Muscle of arm (tissue), 12 donors: Measurements from ENCODE around the gene SNX10. TPM values are rescaled to one million over a fixed set of nuclear protein-coding genes. Genes with fewer than 3 reads are reported as not detected.

ENCODE experiments used
- DNase-seq: peaks from one replicate; pipeline ENCODE4 v3.0.0-alpha.2; 2013
- polyA plus RNA-seq, 12 donors: library from polyadenylated mRNA; unstranded; fragments of 120-200 nt; gene quantifications; one replicate each; pipeline ENCODE4 v1.2.1, GENCODE V29; 2013; ENCODE audit not compliant: insufficient read length in 12 of 12

The SNX10 gene
- polyA plus RNA-seq, 12 donors, result 1.6 to 6.9 (median 2.4) TPM; not detected in 1

GRCh38 chr7:26367219-26367711, 75.6 kb downstream of the SNX10 start:
- DNase-seq, result no peak

- no peak for DNase-seq
These were observed 76.9 kb downstream of the SNX10 start for GRCh38 chr7:26368542-26368941.

DNA sequence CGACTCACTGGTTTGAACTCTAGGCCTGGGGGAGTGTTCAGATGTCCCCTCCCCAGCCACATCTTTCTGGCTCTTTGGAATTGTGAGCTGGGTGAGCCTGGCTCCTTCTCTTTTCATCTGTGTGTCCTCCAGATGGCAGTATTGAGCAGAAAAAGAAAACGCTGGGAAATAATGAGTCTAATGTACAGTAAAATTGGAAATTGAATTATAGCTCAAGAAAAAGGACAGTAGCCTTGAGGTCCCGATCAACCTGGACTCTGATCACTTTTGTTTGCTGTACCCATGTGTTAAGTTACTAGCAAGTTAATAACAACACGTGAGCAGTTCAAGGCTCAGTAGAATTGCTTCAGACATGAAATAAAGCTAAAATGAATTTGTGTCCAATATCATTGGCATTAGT, 77.9 kb downstream of the SNX10 start:
- DNase-seq, result peak; percentile 81

DNA sequence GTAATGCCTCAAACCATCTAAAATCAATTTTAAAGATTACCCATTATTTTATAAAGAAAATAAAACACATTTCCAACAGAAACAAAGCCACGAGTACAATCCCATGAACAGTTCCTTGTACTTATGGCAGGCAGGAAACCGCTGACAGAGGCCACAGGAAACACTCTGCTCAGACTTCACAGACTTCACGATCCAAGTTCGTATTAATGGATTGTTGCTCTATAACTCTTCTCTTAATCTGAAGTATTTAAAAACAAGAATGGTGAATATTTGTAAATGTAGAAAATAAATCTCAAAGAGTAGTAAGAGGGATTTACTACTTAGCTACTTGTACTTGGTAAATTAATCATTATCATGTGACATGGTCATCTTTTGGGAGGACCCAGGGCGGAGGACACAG, 78.3 kb downstream of the SNX10 start:
- DNase-seq, result no peak

GRCh38 chr7:26372249-26372648, 80.6 kb downstream of the SNX10 start:
- DNase-seq, result no peak

DNA sequence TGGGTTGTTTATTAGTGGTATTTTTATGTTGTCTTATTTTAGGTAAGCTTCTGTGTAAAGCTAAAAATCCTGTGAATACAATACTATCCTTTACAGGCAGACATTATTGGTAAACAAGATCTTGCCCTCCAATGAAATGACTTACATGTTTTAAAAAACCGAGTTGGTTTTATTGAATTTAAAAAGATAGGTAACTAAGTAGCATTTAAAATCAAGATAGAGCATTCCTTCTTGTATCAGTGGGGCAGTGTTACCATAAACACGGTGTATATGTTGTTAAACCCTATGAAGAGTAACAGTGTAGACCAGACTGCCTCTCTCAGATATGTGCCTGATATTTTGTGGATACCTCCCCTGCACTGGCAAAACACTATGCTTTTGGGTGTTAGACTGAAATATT, 81.0 kb downstream of the SNX10 start:
- no peak for DNase-seq

- no peak for DNase-seq
These were observed 83.1 kb downstream of the SNX10 start for GRCh38 chr7:26374647-26375373.

GRCh38 chr7:26375726-26376174, 84.1 kb downstream of the SNX10 start:
- no peak for DNase-seq

GRCh38 chr7:26376175-26376917, 84.7 kb downstream of the SNX10 start:
- DNase-seq, result no peak

DNA sequence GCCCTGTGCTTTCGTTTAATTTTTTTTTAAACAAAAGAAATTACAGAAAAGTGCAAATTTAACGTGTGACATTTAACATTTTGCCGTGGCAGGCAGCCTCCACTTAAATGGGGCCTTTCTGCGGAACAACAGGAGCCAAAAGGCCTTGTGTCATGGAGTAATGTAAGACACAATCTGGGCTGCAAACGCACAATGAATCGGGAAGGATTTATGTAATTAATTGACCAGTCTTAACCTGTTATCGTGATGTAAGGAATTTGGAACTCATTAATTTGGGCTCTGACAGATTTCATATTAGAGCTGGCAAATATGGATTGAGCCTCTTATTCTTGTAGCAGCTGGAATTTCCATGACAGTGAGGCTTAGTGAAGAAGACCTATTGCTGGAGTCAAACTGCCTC, 86.4 kb downstream of the SNX10 start:
- no peak for DNase-seq

DNA sequence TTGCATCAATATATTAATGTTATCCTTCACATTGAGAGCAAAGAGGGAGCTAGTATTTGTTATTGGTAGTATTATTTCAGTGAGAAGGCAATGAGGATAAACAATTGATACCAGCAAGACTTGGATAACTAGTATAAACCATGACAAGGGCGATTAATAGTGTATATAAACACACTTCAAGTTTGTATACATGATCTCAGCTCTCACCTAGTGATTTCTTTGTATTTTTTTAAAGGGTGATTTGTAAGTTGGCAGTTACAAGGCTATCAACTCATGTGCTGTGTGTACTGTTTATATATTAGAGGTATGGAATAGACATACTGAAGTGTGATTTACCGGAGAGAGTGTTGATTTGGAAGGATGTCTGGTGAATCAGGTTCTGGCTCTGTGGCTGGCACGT, 88.0 kb downstream of the SNX10 start:
- DNase-seq, result no peak

DNA sequence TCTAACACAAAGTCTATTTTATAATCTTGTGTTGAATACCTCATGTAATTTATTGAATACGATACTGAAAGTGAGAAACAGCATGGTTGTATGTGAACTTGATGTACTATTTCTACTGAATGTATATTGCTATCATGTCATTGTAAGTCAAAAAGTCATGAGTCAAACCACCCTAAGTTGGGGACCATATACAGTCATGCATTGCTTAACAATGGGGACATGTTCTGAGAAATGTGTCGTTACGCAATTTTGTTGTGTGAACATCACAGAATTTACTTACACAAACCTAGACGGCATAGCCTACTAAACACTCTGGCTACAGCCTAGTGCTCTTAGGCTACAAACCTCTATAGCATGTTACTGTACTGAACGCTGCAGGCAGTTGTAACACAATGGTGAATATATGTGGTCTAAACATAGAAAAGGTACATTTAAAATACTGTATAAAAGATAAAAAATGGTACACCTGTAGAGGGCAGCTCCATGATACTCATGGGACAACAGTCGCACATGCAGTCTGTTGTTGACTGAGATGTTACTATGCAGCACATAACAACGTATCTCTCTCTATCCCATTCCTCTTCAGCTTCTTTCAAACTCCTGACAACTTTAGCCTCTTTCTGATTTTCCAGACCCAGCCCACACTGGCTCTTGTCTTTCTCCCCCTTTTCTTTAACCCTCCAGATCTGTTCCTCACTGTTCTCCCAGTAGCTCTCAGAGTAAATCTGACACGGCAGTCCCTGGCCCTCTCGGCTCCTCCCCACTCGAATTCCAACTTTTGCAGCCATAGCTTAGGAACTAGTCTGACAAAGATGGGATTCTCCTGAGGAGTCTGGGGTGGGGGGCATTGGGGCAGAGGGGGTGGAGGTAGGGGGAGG, 90.1 kb downstream of the SNX10 start:
- DNase-seq, result no peak

GRCh38 chr7:26385240-26385639, 93.6 kb downstream of the SNX10 start:
- no peak for DNase-seq

GRCh38 chr7:26387731-26388130, 96.1 kb downstream of the SNX10 start:
- DNase-seq, result no peak

DNA sequence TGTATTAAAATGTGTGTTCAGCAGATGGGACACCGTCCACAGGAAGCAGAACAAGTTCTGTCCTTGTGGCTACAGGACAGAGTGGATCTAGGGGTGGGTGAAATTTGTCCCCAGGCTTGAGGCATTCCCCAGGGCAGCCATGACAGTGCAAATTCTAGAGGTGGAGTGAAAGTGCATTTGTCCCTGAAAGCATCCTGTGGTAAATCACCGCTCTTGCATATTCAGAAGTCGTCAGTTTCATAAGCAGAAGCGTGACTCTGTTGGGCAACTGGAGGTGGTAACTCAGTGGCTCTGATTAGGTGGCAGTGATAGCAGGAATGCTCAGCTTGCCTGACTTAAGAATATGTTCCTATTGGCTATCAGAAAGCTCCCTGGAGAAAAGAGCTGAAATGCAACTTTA, 96.6 kb downstream of the SNX10 start:
- no peak for DNase-seq

DNA sequence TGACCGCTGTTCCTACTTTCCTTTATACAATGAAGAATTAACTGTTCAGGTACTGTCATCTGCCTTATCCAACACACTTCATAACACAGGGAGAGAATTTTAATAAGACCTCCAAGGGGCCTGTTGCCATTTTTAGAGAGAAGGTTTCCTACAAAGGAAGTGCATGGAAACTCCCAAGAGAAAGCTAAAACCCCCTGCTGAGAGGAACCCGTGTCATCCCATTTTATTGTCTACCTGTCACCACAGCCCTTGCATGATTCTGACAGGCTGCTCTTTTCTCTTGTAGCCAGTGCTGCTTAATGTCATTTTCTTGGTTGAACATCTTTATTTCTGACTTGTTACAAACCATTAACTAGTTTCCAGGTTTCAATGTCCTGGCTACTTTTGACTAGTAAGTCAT, 98.4 kb downstream of the SNX10 start:
- DNase-seq, result no peak

- no peak for DNase-seq
These were observed 102.2 kb downstream of the SNX10 start for GRCh38 chr7:26393818-26394217.

DNA sequence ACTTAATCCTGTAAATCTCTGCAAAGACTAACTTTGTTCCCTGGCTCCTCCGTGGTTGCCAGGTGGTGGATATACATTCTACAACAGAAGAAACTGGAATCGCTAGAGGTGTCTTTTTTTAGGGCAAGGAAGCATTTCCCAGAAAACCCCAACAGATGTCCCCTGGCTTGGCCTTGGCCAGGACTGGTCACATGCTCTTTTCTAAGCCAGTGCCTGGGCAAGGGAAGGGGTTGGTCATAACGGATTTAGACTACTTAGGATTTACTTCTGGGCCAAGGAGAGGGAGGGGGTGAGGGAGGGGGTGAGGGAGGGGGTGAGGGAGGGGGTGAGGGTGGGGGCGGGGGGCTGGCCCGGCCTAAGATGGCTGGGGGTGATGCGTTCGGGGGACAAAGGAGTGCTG, 105.7 kb downstream of the SNX10 start:
- no peak for DNase-seq

- peak; percentile 75 for DNase-seq
These were observed 106.2 kb downstream of the SNX10 start for GRCh38 chr7:26397796-26398426.

DNA sequence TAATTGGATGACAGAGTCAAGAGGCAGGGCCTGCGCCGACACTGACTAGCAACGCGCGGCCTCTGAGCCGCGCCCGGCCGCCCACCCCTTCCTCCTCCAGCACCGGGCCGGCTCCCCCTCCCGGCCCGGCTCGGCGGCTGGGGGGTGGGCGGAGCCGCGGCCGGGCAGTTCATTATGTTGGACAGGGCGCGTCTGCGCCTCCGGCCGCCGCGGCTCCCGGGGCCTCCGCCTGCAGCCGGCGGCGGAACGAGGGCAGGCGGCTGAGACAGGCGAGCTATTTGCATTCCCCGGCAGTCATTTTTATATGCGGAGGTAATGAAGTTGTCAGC, 106.7 kb downstream of the SNX10 start:
- no peak for DNase-seq

- peak; percentile 54 for DNase-seq
These were observed 107.3 kb downstream of the SNX10 start for GRCh38 chr7:26398756-26399509.
